Thymus (tissue), 11 donors: ENCODE data around the gene C5. TPM values are rescaled to one million over a fixed set of nuclear protein-coding genes. Genes with fewer than 3 reads are reported as not detected.

Source experiments
- DNase-seq, 9 donors: peaks; one replicate each; pipeline ENCODE4 v3.0.0-alpha.2; 2013; ENCODE audit warnings: low spot score in 9 of 9, low read depth in 6 of 9, missing footprints in 1 of 9
- H3K27ac ChIP-seq, 2 donors: one replicate each; pipeline ENCODE4 v1.5.1; 2013; ENCODE audit warnings: control low read depth in 1 of 2, low read depth in 1 of 2, low read length in 1 of 2, mild to moderate bottlenecking in 1 of 2, moderate library complexity in 1 of 2
- H3K27me3 ChIP-seq, 2 donors: one replicate each; pipeline ENCODE4 v1.5.1; 2013; ENCODE audit warnings: low read length in 1 of 2; ENCODE audit not compliant: control insufficient read depth in 2 of 2, insufficient read depth in 1 of 2
- H3K36me3 ChIP-seq, 2 donors: one replicate each; pipeline ENCODE4 v1.5.1; 2013; ENCODE audit warnings: low read length in 1 of 2, mild to moderate bottlenecking in 1 of 2, moderate library complexity in 1 of 2; ENCODE audit not compliant: control insufficient read depth in 2 of 2, insufficient read depth in 2 of 2
- H3K4me1 ChIP-seq, 2 donors: one replicate each; pipeline ENCODE4 v1.5.1; 2013; ENCODE audit warnings: low read length in 2 of 2; ENCODE audit not compliant: control insufficient read depth in 2 of 2, insufficient read depth in 2 of 2
- H3K4me3 ChIP-seq, 2 donors: one replicate each; pipeline ENCODE4 v1.5.1; 2013; ENCODE audit warnings: low read length in 2 of 2, control low read depth in 1 of 2, mild to moderate bottlenecking in 1 of 2
- H3K9me3 ChIP-seq, 2 donors: one replicate each; pipeline ENCODE4 v1.5.1; 2013; ENCODE audit warnings: low read length in 1 of 2, mild to moderate bottlenecking in 1 of 2; ENCODE audit not compliant: control insufficient read depth in 2 of 2, insufficient read depth in 1 of 2
- WGBS: extraction: QIAGEN DNeasy Blood & Tissue Kit; methylation state at CpG from one replicate; pipeline ENCODE4 v1.1.7; 2013; 5-methylcytosine and 5-hydroxymethylcytosine counted together
- polyA plus RNA-seq: library from polyadenylated mRNA; stranded (reverse); fragments of 200-250 nt; gene quantifications from one replicate; pipeline ENCODE4 v1.2.3, GENCODE V29; 2013
- total RNA-seq: library from RNA; stranded (reverse); fragments of 120-200 nt; gene quantifications from one replicate; pipeline ENCODE4 v1.2.4, GENCODE V29; 2013
- donor health status: healthy.

Gene C5
- total and polyA plus RNA-seq, 2 donors, result 2.4 TPM

DNA sequence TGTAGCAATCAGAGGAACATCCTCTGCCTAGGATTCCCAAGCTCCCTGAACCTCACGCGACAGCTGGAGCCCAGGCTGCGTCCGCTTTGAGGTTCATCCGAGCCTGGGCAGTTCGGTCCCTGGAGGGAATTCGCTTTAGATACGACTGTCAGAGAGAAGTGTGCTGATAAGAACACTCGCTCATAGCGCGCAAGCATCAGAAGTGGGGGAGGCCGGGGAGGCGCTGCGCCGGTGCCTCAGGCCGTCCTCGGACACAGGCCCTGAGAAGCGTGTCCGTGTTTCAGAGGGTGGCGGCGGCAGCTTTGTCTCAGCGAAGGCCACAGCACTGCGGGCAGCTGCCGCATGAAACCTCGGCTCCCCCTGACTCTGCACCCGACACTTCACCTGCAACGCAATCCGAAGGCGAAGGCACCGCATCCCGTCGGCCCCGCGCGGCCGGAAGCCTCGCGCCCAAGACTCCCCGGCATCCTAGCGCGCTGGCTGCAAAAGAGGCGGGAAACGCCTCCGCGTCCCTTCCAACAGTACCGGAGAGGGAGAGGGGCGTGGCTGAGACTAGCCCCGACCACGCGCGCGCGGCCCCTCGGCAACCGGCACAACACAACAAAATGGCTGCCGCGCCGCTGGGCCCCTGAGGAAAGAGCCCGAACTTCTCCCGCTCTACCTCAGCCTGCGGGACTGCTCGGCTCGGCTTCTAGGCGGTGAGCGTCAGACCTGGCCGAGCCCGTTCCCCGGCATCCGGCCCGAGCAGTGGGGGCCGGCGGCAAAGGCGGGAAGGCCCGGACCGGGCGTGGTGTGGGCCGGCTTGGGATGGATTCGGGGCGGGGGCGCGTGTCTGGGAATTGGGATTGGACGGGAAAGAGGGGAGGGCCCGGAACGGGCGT is 24.5 kb upstream of the C5 start, which contains the start of gene CNTRL:
CNTRL (plus strand) TSS at position 586 of the 881 bp plus-strand sequence. CDS start 13,372 bp downstream, outside the sequence.
- Histone ChIP-seq H3K27ac (peak within 1 kb of the TSS; percentile 73 to 92), H3K36me3 (peaks cover 0 to 4% of the 10 kb centered on the region in 2 donors), H3K9me3 (no peaks in the 10 kb centered on the region), H3K27me3 (no peaks in the 10 kb centered on the region), H3K4me1 (peaks cover 8 to 27% of the 10 kb centered on the region in 2 donors), H3K4me3 (peak within 1 kb of the TSS; percentile 80 to 98)
- DNase-seq, result peak; percentile 50 to 90 (median 72)
- WGBS, result under 1% methylated on average over 85 of the region's 85 CpGs

DNA sequence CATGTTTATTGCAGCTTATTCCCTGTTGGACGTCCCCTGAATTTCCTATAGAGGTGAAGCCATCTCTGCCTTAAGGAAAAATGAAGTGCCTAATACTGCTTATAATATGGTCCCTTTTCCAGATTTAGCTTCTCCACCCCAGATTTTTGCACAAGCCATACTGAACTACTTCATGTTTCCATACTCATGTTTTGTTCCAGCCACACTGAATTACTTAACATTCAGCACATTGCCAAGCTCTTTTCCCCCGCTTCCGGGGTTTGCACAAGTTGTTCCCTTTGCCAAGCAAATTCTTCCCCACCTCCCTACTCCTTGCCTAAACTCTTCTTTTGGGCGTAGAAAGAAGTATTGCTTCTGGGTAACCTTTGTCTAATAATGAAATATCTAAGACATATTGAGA is 23.0 kb upstream of the C5 start:
- peaks cover 8 to 27% of the 10 kb centered on the region in 2 donors for H3K4me1 ChIP-seq
- DNase-seq, result peak in 2 of 9 donors; percentile 4 to 28
- H3K36me3 ChIP-seq, result no peaks in the 10 kb centered on the region
- H3K9me3 ChIP-seq, result no peaks in the 10 kb centered on the region
- peak overlapping the region in 1 of 2 donors; percentile 46 for H3K27ac ChIP-seq
- 80% methylated on average over 4 of the region's 4 CpGs for WGBS
- no peak overlapping the region for H3K4me3 ChIP-seq
- no peaks in the 10 kb centered on the region for H3K27me3 ChIP-seq

- DNase-seq, result peak in 3 of 9 donors; percentile 20 to 62 (median 21)
- H3K27ac ChIP-seq, result peak overlapping the region; percentile 74 to 84
- H3K4me1 ChIP-seq, result peaks cover 8 to 27% of the 10 kb centered on the region in 2 donors
Observed at GRCh38 chr9:121071756-121072421, 21.8 kb upstream of the C5 start.

DNA sequence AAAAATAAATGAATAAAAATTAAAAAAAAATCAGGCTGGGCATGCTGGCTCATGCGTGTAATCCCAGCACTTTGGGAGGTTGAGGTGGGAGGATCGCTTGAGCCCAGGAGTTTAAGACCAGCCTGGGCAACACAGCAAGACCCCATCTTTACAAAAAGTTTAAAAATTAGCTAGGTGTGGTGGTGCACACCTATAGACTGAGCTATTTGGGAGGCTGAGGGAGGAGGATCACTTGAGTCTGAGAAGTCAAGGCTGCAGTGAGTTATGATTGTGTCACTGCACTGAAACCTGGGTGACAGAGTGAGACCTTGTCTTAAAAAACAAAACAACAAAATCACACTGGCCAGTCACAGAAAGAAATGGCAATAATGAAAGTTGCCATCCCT is 21.3 kb upstream of the C5 start:
- Histone ChIP-seq H3K9me3 (peaks cover 0 to 3% of the 10 kb centered on the region in 2 donors), H3K27ac (peak overlapping the region in 1 of 2 donors; percentile 84), H3K27me3 (no peaks in the 10 kb centered on the region), H3K4me1 (peaks cover 8 to 25% of the 10 kb centered on the region in 2 donors), H3K36me3 (no peaks in the 10 kb centered on the region), H3K4me3 (peak overlapping the region; percentile 36 to 45)
- DNase-seq, result no peak
- WGBS, result 98% methylated on average over 2 of the region's 2 CpGs

More at GRCh38 chr9:121071756-121072421, 21.8 kb upstream of the C5 start:
- Histone ChIP-seq H3K9me3 (peaks cover 0 to 3% of the 10 kb centered on the region in 2 donors), H3K36me3 (no peaks in the 10 kb centered on the region), H3K4me3 (peak overlapping the region; percentile 36 to 45), H3K27me3 (no peaks in the 10 kb centered on the region)
- WGBS, result 18% methylated on average over 16 of the region's 16 CpGs

- no peaks in the 10 kb centered on the region for H3K36me3 ChIP-seq
- WGBS, result 100% methylated on average over 1 of the region's 1 CpG
- no peaks in the 10 kb centered on the region for H3K27me3 ChIP-seq
- H3K27ac ChIP-seq, result no peak overlapping the region
- DNase-seq, result no peak
- peaks cover 8 to 23% of the 10 kb centered on the region in 2 donors for H3K4me1 ChIP-seq
- H3K4me3 ChIP-seq, result no peak overlapping the region
- H3K9me3 ChIP-seq, result peaks cover 0 to 3% of the 10 kb centered on the region in 2 donors
Observed at GRCh38 chr9:121069396-121069795, 19.3 kb upstream of the C5 start.

DNA sequence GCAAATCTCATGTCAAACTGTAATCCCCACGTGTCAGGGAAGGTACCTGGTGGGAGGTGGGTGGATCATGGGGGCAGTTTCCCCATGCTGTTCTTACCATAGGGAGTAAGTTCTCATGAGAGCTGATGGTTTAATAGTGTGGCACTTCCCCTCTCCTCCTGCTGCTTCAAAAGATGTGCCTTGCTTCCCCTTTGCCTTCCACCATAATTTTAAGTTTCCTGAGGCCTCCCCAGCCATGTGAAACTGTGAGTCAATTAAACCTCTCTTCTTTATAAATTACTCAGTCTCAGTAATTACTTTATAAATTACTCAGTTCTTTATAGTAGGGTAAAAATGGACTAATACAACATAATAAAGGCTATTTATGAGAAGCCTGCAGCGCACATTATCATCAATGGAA is 17.6 kb upstream of the C5 start:
- Histone ChIP-seq H3K4me1 (peaks cover 3 to 8% of the 10 kb centered on the region in 2 donors), H3K27ac (no peak overlapping the region), H3K4me3 (no peak overlapping the region), H3K27me3 (no peaks in the 10 kb centered on the region), H3K36me3 (no peaks in the 10 kb centered on the region), H3K9me3 (peaks cover 0 to 3% of the 10 kb centered on the region in 2 donors)
- 95% methylated on average over 2 of the region's 2 CpGs for WGBS
- DNase-seq, result no peak

GRCh38 chr9:121066850-121067249 is 16.8 kb upstream of the C5 start:
- H3K4me3 ChIP-seq, result no peak overlapping the region
- DNase-seq, result no peak
- peaks cover 0 to 3% of the 10 kb centered on the region in 2 donors for H3K9me3 ChIP-seq
- no peak overlapping the region for H3K27ac ChIP-seq
- peaks cover 0 to 6% of the 10 kb centered on the region in 2 donors for H3K4me1 ChIP-seq
- no peaks in the 10 kb centered on the region for H3K36me3 ChIP-seq
- WGBS, result 98% methylated on average over 1 of the region's 1 CpG
- H3K27me3 ChIP-seq, result no peaks in the 10 kb centered on the region

DNA sequence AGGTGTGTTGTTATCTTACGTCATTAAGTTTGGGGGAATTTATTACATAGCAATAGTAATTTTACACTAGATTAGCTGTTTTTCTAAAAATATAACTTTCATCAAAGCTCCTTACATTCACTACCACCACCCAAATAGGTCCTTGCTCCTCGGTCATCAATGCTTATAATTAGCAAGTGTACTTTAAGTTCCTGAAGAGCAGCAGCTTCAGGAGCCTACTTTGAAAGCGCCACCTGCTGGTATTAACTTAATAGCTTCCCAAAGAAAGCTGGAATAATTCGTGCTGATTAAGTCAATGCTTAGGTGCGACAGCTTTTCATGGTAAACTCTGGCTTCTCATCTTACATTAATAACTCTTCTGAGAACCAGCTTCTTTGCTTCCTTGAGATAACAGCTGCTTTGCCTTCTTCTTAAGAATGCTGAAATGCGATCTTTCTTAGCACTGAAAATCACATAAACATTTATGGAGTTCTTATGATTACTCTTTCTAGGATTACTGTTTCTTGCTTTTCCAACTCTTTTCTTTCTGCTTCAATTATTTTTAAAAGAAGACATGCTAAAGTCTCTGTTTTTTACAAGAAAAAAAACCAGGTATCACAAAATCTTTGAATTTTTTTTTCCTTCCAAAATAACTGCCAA is 10.0 kb upstream of the C5 start:
- Histone ChIP-seq H3K4me1 (peaks cover 0 to 6% of the 10 kb centered on the region in 2 donors), H3K27me3 (no peaks in the 10 kb centered on the region), H3K36me3 (no peaks in the 10 kb centered on the region), H3K9me3 (no peaks in the 10 kb centered on the region), H3K27ac (no peak overlapping the region), H3K4me3 (no peak overlapping the region)
- WGBS, result 45% methylated on average over 6 of the region's 6 CpGs
- peak in 6 of 9 donors; percentile 33 to 72 (median 38) for DNase-seq
